ENCODE measurements around the gene EML1. TPM values are rescaled to one million over a fixed set of nuclear protein-coding genes. Genes with fewer than 3 reads are reported as not detected.
A peak's percentile ranks its signal among the peaks of the same experiment; 100 is the strongest.

Gene EML1
- total RNA-seq, 1 donor from 2014 or later = 57.2 TPM

DNA sequence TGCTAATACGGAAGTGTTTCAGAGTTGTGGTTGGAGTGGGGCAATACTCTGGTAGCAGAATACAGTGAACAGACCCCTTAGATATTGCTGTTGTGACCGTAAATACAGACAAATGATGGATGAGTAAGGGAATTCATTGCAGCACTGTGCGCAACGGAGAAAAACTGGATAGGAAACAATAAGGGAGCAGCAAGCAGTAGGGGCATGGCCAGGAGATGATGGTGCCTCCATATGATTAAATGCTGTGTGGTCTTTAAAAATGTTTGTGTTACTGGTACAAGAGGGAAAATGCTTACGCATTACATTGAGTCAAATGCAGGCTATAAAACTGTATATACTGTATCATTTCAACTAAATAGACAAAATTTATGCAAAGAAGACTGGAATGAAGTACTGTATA is 61.6 kb downstream of the EML1 start:
- Histone ChIP-seq H3K4me1 (peaks cover 5% of the 10 kb centered on the region), H3K27ac (peak overlapping the region; percentile 3), H3F3A (ENCODE audit: low read depth) (no peaks in the 10 kb centered on the region), H3K9ac (no peak overlapping the region), H3K9me3 (ENCODE audit: low read depth) (no peaks in the 10 kb centered on the region), H3K4me3 (no peak overlapping the region), H3K4me2 (no peak overlapping the region), H2AFZ (replicated peaks) (no peak overlapping the region), H3K36me3 (no peaks in the 10 kb centered on the region), H3K79me2 (ENCODE audit: low read depth) (peaks cover 20% of the 10 kb centered on the region), H3K27me3 (no peaks in the 10 kb centered on the region), H4K20me1 (ENCODE audit: low read depth) (peaks cover 16% of the 10 kb centered on the region)
- peaks cover 5% of the 10 kb centered on the region for H3K4me1 Mint-ChIP-seq
- no peak overlapping the region for H3K27ac Mint-ChIP-seq
- H3K4me3 Mint-ChIP-seq = no peak overlapping the region
- TF ChIP-seq, protein P1, sequence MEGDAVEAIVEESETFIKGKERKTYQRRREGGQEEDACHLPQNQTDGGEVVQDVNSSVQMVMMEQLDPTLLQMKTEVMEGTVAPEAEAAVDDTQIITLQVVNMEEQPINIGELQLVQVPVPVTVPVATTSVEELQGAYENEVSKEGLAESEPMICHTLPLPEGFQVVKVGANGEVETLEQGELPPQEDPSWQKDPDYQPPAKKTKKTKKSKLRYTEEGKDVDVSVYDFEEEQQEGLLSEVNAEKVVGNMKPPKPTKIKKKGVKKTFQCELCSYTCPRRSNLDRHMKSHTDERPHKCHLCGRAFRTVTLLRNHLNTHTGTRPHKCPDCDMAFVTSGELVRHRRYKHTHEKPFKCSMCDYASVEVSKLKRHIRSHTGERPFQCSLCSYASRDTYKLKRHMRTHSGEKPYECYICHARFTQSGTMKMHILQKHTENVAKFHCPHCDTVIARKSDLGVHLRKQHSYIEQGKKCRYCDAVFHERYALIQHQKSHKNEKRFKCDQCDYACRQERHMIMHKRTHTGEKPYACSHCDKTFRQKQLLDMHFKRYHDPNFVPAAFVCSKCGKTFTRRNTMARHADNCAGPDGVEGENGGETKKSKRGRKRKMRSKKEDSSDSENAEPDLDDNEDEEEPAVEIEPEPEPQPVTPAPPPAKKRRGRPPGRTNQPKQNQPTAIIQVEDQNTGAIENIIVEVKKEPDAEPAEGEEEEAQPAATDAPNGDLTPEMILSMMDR (IDR thresholded peaks at IDR 0.05) = no peak
- no peak for TF ChIP-seq EZH2 (IDR thresholded peaks at IDR 0.05)
- no peak for TF ChIP-seq EZH2phosphoT487 (IDR thresholded peaks at IDR 0.05)
- no peaks in the 10 kb centered on the region for H3K9me3 Mint-ChIP-seq
- DNase-seq (ENCODE audit: low spot score) = no peak
- H3K27me3 Mint-ChIP-seq (ENCODE audit: insufficient read depth, low read depth) = no peaks in the 10 kb centered on the region
- peaks cover 19% of the 10 kb centered on the region for H3K36me3 Mint-ChIP-seq

DNA sequence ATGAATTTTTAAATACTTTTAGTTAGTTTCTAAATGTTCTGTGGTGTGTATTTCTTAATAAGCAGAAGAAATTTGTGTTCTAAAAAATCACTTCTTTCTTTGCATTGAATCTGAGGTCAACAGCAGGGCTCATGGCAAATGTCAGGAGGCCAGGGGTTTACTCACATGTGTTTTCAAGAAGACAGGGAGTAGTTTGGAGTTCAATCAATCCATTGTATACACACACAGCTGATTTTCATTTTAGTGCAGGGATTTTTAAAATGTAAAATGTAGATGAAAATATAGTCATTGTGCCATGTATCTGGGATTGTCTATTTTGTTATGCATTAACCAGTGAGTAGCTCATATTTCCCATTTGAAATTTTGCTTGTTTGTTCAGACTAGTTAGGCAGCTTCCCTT is 62.1 kb downstream of the EML1 start:
- peaks cover 5% of the 10 kb centered on the region for H3K4me1 Mint-ChIP-seq
- no peak overlapping the region for H2AFZ ChIP-seq (replicated peaks)
- no peaks in the 10 kb centered on the region for H3K27me3 ChIP-seq
- no peak overlapping the region for H3K4me2 ChIP-seq
- DNase-seq (ENCODE audit: low spot score) = no peak
- no peak for TF ChIP-seq EZH2phosphoT487 (IDR thresholded peaks at IDR 0.05)
- TF ChIP-seq, protein P1 (IDR thresholded peaks at IDR 0.05) = no peak
- TF ChIP-seq EZH2 (IDR thresholded peaks at IDR 0.05) = no peak
- no peaks in the 10 kb centered on the region for H3K9me3 ChIP-seq (ENCODE audit: low read depth)
- H3K27ac ChIP-seq = no peak overlapping the region
- H3K79me2 ChIP-seq (ENCODE audit: low read depth) = peaks cover 18% of the 10 kb centered on the region
- H3K9me3 Mint-ChIP-seq = no peaks in the 10 kb centered on the region
- peaks cover 5% of the 10 kb centered on the region for H3K4me1 ChIP-seq
- no peak overlapping the region for H3K9ac ChIP-seq
- peaks cover 14% of the 10 kb centered on the region for H4K20me1 ChIP-seq (ENCODE audit: low read depth)
- H3F3A ChIP-seq (ENCODE audit: low read depth) = no peaks in the 10 kb centered on the region
- no peaks in the 10 kb centered on the region for H3K36me3 ChIP-seq
- H3K27ac Mint-ChIP-seq = no peak overlapping the region
- H3K36me3 Mint-ChIP-seq = peaks cover 21% of the 10 kb centered on the region
- H3K4me3 ChIP-seq = no peak overlapping the region
- no peak overlapping the region for H3K4me3 Mint-ChIP-seq
- H3K27me3 Mint-ChIP-seq (ENCODE audit: insufficient read depth, low read depth) = no peaks in the 10 kb centered on the region

DNA sequence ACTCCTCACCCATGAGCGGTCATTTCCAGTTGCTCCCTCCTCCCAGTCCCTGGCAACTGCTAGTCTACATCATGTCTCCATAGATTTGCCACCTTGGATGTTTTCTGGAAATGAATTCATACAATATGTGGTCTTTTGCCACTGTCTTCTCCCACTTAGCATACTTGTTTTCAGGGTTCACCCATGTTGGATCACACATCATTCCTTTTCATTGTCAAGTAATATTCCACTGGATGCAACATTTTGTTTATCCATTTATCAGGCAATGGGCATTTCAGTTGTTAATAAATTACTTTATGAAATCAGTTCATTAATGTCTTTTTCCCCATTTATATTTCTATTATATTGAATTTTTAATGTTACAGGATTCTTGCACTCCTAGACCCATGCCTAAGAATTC is 64.3 kb downstream of the EML1 start:
- H3K27me3 Mint-ChIP-seq (ENCODE audit: insufficient read depth, low read depth) = no peaks in the 10 kb centered on the region

More for the DNA sequence above, 64.3 kb downstream of the EML1 start:
- H3K4me3 ChIP-seq = no peak overlapping the region
- no peaks in the 10 kb centered on the region for H3F3A ChIP-seq (ENCODE audit: low read depth)
- no peak overlapping the region for H3K4me3 Mint-ChIP-seq
- H3K9me3 ChIP-seq (ENCODE audit: low read depth) = no peaks in the 10 kb centered on the region
- no peak overlapping the region for H3K27ac Mint-ChIP-seq
- peaks cover 5% of the 10 kb centered on the region for H3K4me1 ChIP-seq
- H3K36me3 ChIP-seq = no peaks in the 10 kb centered on the region
- peaks cover 15% of the 10 kb centered on the region for H3K79me2 ChIP-seq (ENCODE audit: low read depth)
- peaks cover 2% of the 10 kb centered on the region for H3K4me1 Mint-ChIP-seq
- no peak overlapping the region for H3K4me2 ChIP-seq
- H3K36me3 Mint-ChIP-seq = peaks cover 12% of the 10 kb centered on the region
- TF ChIP-seq EZH2phosphoT487 (IDR thresholded peaks at IDR 0.05) = no peak
- TF ChIP-seq, protein P1 (IDR thresholded peaks at IDR 0.05) = no peak
- TF ChIP-seq EZH2 (IDR thresholded peaks at IDR 0.05) = no peak
- H3K9ac ChIP-seq = no peak overlapping the region
- H3K9me3 Mint-ChIP-seq = no peaks in the 10 kb centered on the region
- no peaks in the 10 kb centered on the region for H3K27me3 ChIP-seq
- no peak overlapping the region for H2AFZ ChIP-seq (replicated peaks)
- no peak for DNase-seq (ENCODE audit: low spot score)
- H3K27ac ChIP-seq = no peak overlapping the region
- H4K20me1 ChIP-seq (ENCODE audit: low read depth) = peaks cover 11% of the 10 kb centered on the region

Data from neural progenitor cell (in vitro differentiated cells).